HG03520 (cell line): ENCODE measurements around the gene GTF2A1L.

Source experiments
- ATAC-seq: cut with Tn5 transposase; IDR thresholded peaks from one replicate; pipeline ENCODE4 v1.9.1; 2021; ENCODE audit warnings: mild to moderate bottlenecking, moderate library complexity; ENCODE audit not compliant: unreplicated experiment

Gene GTF2A1L

GRCh38 chr2:48728295-48728694, 110.6 kb downstream of the GTF2A1L start:
- ATAC-seq: no peak

- ATAC-seq: no peak
Observed at GRCh38 chr2:48728840-48729239, 111.2 kb downstream of the GTF2A1L start.
